Prostate gland (tissue), 2 donors: ENCODE data around the gene IRS1. TPM values are rescaled to one million over a fixed set of nuclear protein-coding genes. Genes with fewer than 3 reads are reported as not detected.

Experiments used
- DNase-seq: peaks from one replicate; pipeline ENCODE4 v3.0.0-alpha.2; 2019; ENCODE audit warnings: low spot score
- H3K27ac ChIP-seq, 2 donors: fragments of 200-600 bp; sonication (generic); 2 replicates each; pipeline ENCODE4 v1.5.1; 2017 to 2019
- H3K27me3 ChIP-seq: fragments of 200-600 bp; sonication (generic); replicated peaks from 2 replicates; pipeline ENCODE4 v1.5.1; 2019; ENCODE audit not compliant: insufficient read depth
- H3K36me3 ChIP-seq, 2 donors: fragments of 200-600 bp; sonication (generic); 1 replicate in 1 of 2; 2 replicates in 1 of 2; pipeline versions ENCODE4 v1.5.1 to v1.8.1; 2017 to 2019
- H3K4me1 ChIP-seq: fragments of 200-600 bp; sonication (generic); replicated peaks from 2 replicates; pipeline ENCODE4 v1.5.1; 2019
- H3K4me3 ChIP-seq, 2 donors: fragments of 200-600 bp; sonication (generic); 2 replicates each; pipeline ENCODE4 v1.5.1; 2017 to 2019
- H3K9me3 ChIP-seq: fragments of 200-600 bp; sonication (generic); 2 replicates; pipeline ENCODE4 v1.5.1; 2017
- POLR2A ChIP-seq: fragments of 450-650 bp; IDR thresholded peaks from one replicate; pipeline ENCODE4 v1.6.1; 2016; ENCODE audit warnings: antibody characterized with exemption, mild to moderate bottlenecking
- POLR2AphosphoS5 ChIP-seq: sonication (generic); formaldehyde crosslinking; IDR thresholded peaks from one replicate; pipeline ENCODE4 v1.6.1; 2017; ENCODE audit warnings: antibody characterized with exemption
- WGBS: methylation state at CpG from one replicate; pipeline ENCODE4 v1.1.5; 2018; 5-methylcytosine and 5-hydroxymethylcytosine counted together
- intact Hi-C: fragments of 100-400 bp; cut with DNase I; formaldehyde crosslinking; loops from one replicate; pipeline ENCODE4 v1.14.2; 2022
- total RNA-seq, 2 donors: library from RNA; depleted of rRNA; stranded (reverse); fragments of >200 nt; gene quantifications; one replicate each; pipeline ENCODE4 v1.1.0, GENCODE V29; 2016
- TF ChIP-seq, protein P1 (sequence below), 4 experiments: fragments of 200-600 bp in 2 of 4; fragments of 450-650 bp in 2 of 4; sonication (generic) in 2 of 4; IDR thresholded peaks; 1 replicate in 3 of 4; 2 replicates in 1 of 4; pipeline ENCODE4 v1.5.1; 2016 to 2019; ENCODE audit warnings: antibody characterized with exemption in 4 of 4, mild to moderate bottlenecking in 2 of 4, moderate library complexity in 2 of 4

Gene IRS1
- total RNA-seq, 2 donors from 2014 or later = 37.6 to 40.6 TPM

DNA sequence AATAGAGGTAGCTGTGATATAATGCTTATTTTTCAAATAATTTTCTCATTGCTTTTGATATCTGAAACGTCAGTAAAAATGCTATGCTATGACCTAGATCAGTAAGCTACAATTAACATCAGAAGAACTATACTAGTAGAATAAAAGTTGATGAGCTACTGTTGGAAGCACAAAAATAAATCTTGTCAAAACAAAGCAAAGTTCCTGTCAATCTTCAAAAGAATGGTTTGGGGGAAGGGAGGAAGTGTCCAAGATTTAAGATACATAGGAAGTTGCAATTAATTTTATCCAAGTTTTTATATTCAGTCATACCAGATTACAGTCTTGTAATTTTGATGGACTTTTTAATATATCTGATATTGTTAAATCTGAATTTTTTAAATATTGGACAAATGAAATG, 19.2 kb downstream of the IRS1 start:
- WGBS = 79% methylated on average over 1 of the region's 1 CpG
- peak overlapping the region in 1 of 2 donors; percentile 72 for H3K27ac ChIP-seq
- intact Hi-C loops = no loop called here
- peaks cover 12% of the 10 kb centered on the region for H3K4me1 ChIP-seq
- H3K27me3 ChIP-seq = no peaks in the 10 kb centered on the region
- TF ChIP-seq POLR2A (no peak), POLR2AphosphoS5 (no peak)
- TF ChIP-seq, protein P1, sequence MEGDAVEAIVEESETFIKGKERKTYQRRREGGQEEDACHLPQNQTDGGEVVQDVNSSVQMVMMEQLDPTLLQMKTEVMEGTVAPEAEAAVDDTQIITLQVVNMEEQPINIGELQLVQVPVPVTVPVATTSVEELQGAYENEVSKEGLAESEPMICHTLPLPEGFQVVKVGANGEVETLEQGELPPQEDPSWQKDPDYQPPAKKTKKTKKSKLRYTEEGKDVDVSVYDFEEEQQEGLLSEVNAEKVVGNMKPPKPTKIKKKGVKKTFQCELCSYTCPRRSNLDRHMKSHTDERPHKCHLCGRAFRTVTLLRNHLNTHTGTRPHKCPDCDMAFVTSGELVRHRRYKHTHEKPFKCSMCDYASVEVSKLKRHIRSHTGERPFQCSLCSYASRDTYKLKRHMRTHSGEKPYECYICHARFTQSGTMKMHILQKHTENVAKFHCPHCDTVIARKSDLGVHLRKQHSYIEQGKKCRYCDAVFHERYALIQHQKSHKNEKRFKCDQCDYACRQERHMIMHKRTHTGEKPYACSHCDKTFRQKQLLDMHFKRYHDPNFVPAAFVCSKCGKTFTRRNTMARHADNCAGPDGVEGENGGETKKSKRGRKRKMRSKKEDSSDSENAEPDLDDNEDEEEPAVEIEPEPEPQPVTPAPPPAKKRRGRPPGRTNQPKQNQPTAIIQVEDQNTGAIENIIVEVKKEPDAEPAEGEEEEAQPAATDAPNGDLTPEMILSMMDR (IDR thresholded peaks at IDR 0.05) = no peak
- DNase-seq = no peak
- no peaks in the 10 kb centered on the region for H3K9me3 ChIP-seq
- no peak overlapping the region for H3K4me3 ChIP-seq
- H3K36me3 ChIP-seq = no peaks in the 10 kb centered on the region

DNA sequence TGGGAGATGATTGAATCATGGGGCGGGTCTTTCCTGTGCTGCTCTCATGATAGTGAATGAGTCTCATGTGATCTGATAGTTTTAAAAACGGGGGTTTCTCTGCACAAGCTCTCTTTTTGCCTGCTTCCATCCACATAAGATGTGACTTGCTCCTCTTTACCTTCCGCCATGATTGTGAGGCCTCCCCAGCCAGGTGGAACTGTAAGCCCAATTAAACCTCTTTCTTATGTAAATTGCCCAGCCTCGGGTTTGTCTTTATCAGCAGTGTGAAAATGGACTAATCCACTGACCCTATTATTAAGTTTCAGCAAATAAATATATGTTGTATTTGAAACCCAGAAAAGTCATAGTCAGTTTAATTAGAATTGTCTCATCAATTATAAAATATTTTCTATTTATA, 22.0 kb downstream of the IRS1 start:
- Histone ChIP-seq H3K27ac (no peak overlapping the region), H3K4me3 (no peak overlapping the region), H3K4me1 (peaks cover 10% of the 10 kb centered on the region), H3K36me3 (no peaks in the 10 kb centered on the region), H3K27me3 (no peaks in the 10 kb centered on the region), H3K9me3 (no peaks in the 10 kb centered on the region)
- no peak for DNase-seq
- WGBS = 85% methylated on average over 4 of the region's 4 CpGs
- intact Hi-C loops = no loop called here
- TF ChIP-seq, protein P1 (IDR thresholded peaks at IDR 0.05) = no peak
- no peak for TF ChIP-seq POLR2A
- no peak for TF ChIP-seq POLR2AphosphoS5

DNA sequence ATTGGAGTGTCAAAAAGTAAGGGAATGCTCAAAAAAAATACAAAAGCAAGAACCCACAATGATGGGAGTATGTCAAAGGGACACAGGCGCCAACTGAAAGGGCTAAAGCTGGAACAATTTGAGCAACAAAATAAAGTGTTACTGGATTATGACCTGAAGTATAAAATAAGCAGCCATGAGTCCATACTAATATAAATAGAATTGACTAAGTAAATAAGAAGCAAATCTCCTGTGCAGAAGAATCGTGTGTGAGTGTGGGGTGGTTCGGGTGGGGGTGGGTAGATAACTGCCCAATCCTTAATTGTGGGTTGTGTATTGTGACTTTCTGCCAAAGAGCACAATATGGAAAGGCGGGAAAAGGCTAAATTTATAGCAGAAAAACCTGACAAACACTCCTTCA, 23.5 kb downstream of the IRS1 start:
- H3K27me3 ChIP-seq = no peaks in the 10 kb centered on the region
- no peaks in the 10 kb centered on the region for H3K36me3 ChIP-seq
- intact Hi-C loops = no loop called here
- no peak overlapping the region for H3K4me3 ChIP-seq
- no peak for DNase-seq
- WGBS = 96% methylated on average over 4 of the region's 4 CpGs
- peaks cover 3% of the 10 kb centered on the region for H3K4me1 ChIP-seq
- no peak overlapping the region for H3K27ac ChIP-seq
- TF ChIP-seq, protein P1 (IDR thresholded peaks at IDR 0.05) = no peak
- TF ChIP-seq POLR2A (no peak), POLR2AphosphoS5 (no peak)
- H3K9me3 ChIP-seq = no peaks in the 10 kb centered on the region

DNA sequence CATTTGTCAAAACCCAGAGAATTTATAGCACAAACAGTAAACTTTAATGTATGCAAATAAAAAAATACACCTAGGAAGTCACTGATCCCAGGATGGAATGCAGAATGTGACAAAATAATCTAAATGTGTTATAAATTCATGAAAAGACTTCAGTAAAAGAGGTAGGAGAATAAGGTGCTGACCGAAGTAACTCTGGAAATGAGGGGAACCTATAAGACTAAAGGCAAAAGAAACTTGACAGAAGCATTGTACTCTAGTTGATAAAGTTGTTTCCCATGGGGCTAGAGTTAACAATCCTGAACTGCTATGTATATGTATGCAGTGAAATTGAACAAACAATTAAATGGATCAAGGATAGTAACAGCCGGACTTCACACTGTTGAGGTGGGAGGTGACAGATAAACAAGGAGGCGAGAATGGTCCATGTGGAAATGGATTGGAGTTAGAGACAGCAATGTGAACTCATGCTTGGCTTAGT, 24.5 kb downstream of the IRS1 start:
- Histone ChIP-seq H3K4me1 (peaks cover 3% of the 10 kb centered on the region), H3K27ac (no peak overlapping the region), H3K9me3 (no peaks in the 10 kb centered on the region), H3K36me3 (no peaks in the 10 kb centered on the region), H3K27me3 (no peaks in the 10 kb centered on the region), H3K4me3 (no peak overlapping the region)
- 98% methylated on average over 3 of the region's 3 CpGs for WGBS
- no peak for DNase-seq
- intact Hi-C loops = no loop called here
- no peak for TF ChIP-seq POLR2A
- TF ChIP-seq, protein P1 (IDR thresholded peaks at IDR 0.05) = no peak

DNA sequence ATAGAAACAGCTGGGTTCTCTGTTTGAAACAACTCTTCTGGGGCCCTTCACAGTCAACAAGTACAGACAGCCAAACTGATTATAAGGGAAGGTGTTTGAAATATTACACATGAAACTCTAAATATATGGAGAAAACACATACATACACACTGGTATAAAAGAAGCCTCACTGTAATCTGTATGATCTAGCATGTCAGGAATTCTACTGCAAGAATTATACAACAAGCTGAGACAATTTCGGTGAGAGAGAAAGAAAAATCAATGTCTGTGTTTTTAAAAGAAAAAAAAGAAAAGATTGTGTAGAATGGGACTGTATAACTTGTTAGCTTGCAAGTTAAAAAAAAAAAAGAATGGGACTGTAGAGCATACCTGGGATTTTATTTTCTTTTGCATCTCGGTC, 26.3 kb downstream of the IRS1 start:
- no peaks in the 10 kb centered on the region for H3K9me3 ChIP-seq
- no peaks in the 10 kb centered on the region for H3K27me3 ChIP-seq
- DNase-seq = no peak
- H3K4me3 ChIP-seq = no peak overlapping the region
- H3K4me1 ChIP-seq = peaks cover 3% of the 10 kb centered on the region
- TF ChIP-seq POLR2AphosphoS5 (no peak), POLR2A (no peak)
- TF ChIP-seq, protein P1 (IDR thresholded peaks at IDR 0.05) = no peak
- 35% methylated on average over 2 of the region's 2 CpGs for WGBS
- no peaks in the 10 kb centered on the region for H3K36me3 ChIP-seq
- intact Hi-C loops = no loop called here
- H3K27ac ChIP-seq = no peak overlapping the region
